Right lobe of liver (tissue), 4 donors: ENCODE results near the gene C1GALT1.

Experiments used
- POLR2A ChIP-seq: fragments of 450-650 bp; IDR thresholded peaks from one replicate; pipeline ENCODE4 v1.6.1; 2017; ENCODE audit warnings: antibody characterized with exemption, mild to moderate bottlenecking
- TF ChIP-seq, protein P1 (sequence below), 4 donors: fragments of 200-600 bp in 3 of 4; fragments of 450-650 bp in 1 of 4; IDR thresholded peaks; one replicate each; pipeline versions ENCODE4 v1.5.1 to v1.8.0; 2016 to 2022; ENCODE audit warnings: antibody characterized with exemption in 4 of 4, mild to moderate bottlenecking in 2 of 4
- donor health status: DM: no; HTN: no; CAD: no.
- donor health status: DM: no; HTN: no; CAD: no.
- donor health status: DM: no; HTN: yes; CAD: no.

- no peak for TF ChIP-seq POLR2A
- TF ChIP-seq, protein P1, sequence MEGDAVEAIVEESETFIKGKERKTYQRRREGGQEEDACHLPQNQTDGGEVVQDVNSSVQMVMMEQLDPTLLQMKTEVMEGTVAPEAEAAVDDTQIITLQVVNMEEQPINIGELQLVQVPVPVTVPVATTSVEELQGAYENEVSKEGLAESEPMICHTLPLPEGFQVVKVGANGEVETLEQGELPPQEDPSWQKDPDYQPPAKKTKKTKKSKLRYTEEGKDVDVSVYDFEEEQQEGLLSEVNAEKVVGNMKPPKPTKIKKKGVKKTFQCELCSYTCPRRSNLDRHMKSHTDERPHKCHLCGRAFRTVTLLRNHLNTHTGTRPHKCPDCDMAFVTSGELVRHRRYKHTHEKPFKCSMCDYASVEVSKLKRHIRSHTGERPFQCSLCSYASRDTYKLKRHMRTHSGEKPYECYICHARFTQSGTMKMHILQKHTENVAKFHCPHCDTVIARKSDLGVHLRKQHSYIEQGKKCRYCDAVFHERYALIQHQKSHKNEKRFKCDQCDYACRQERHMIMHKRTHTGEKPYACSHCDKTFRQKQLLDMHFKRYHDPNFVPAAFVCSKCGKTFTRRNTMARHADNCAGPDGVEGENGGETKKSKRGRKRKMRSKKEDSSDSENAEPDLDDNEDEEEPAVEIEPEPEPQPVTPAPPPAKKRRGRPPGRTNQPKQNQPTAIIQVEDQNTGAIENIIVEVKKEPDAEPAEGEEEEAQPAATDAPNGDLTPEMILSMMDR (IDR thresholded peaks at IDR 0.05): no peak
These were observed 25.7 kb upstream of the C1GALT1 start for GRCh38 chr7:7156663-7157062.
